Fibroblast of lung (primary cell): ENCODE measurements around the gene PAPOLG. TPM values are rescaled to one million over a fixed set of nuclear protein-coding genes. Genes with fewer than 3 reads are reported as not detected.

Experiments used
- DNase-seq, 2 donors: peaks; one replicate each; pipeline versions ENCODE4 v3.0.0 to v3.0.0-alpha.2; 2010; ENCODE audit warnings: low read depth in 2 of 2
- H2AFZ ChIP-seq: 2 replicates; pipeline ENCODE4 v1.5.1; 2012; ENCODE audit warnings: low read length, control low read depth, inconsistent platforms
- H3K27ac ChIP-seq: 2 replicates; pipeline ENCODE4 v1.5.1; 2011; ENCODE audit warnings: low read length, control low read depth; ENCODE audit not compliant: insufficient read depth
- H3K27me3 ChIP-seq: 2 replicates; pipeline ENCODE4 v1.5.1; 2011; ENCODE audit warnings: mild to moderate bottlenecking, low read length; ENCODE audit not compliant: control insufficient read depth, insufficient read depth
- H3K36me3 ChIP-seq: 2 replicates; pipeline ENCODE4 v1.5.1; 2011; ENCODE audit warnings: low read length; ENCODE audit not compliant: control insufficient read depth, insufficient read depth
- H3K4me1 ChIP-seq: 2 replicates; pipeline ENCODE4 v1.5.1; 2011; ENCODE audit warnings: low read length; ENCODE audit not compliant: control insufficient read depth, insufficient read depth; ENCODE audit errors: extremely low read depth
- H3K4me2 ChIP-seq: 2 replicates; pipeline ENCODE4 v1.5.1; 2011; ENCODE audit warnings: low read length, control low read depth; ENCODE audit not compliant: insufficient read depth; ENCODE audit errors: extremely low read depth
- H3K4me3 ChIP-seq, 4 experiments: fragments of 200-600 bp in 1 of 4; sonication (generic) in 1 of 4; replicated peaks in 1 of 4; 2 replicates each; pipeline ENCODE4 v1.5.1; 2011 to 2016; ENCODE audit warnings: low read length in 4 of 4, low read depth in 3 of 4, mild to moderate bottlenecking in 3 of 4, control low read depth in 2 of 4, inconsistent platforms in 1 of 4, mixed read lengths in 1 of 4; ENCODE audit not compliant: insufficient read depth in 1 of 4; ENCODE audit errors: control extremely low read depth in 1 of 4
- H3K79me2 ChIP-seq: 2 replicates; pipeline ENCODE4 v1.5.1; 2012; ENCODE audit warnings: mild to moderate bottlenecking, low read length, inconsistent platforms; ENCODE audit not compliant: control insufficient read depth, insufficient read depth
- H3K9ac ChIP-seq: 2 replicates; pipeline ENCODE4 v1.5.1; 2011; ENCODE audit warnings: mild to moderate bottlenecking, low read length, control low read depth; ENCODE audit not compliant: insufficient read depth
- H3K9me3 ChIP-seq: 2 replicates; pipeline ENCODE4 v1.5.1; 2012; ENCODE audit warnings: low read depth, low read length; ENCODE audit not compliant: control insufficient read depth, insufficient read depth
- H4K20me1 ChIP-seq: 2 replicates; pipeline ENCODE4 v1.5.1; 2011; ENCODE audit warnings: low read length; ENCODE audit not compliant: control insufficient read depth, insufficient read depth; ENCODE audit errors: extremely low read depth
- CTCF ChIP-seq, 2 donors: IDR thresholded peaks in 1 of 2; conservative IDR thresholded peaks in 1 of 2; 1 replicate in 1 of 2; 2 replicates in 1 of 2; pipeline ENCODE4 v1.5.1; 2011 to 2012; ENCODE audit warnings: low read length in 2 of 2, control low read depth in 1 of 2, inconsistent platforms in 1 of 2, low read depth in 1 of 2, mild to moderate bottlenecking in 1 of 2
- EZH2 ChIP-seq: IDR thresholded peaks from 2 replicates; pipeline ENCODE4 v1.5.1; 2012; ENCODE audit warnings: low read length, control low read depth, mild to moderate bottlenecking; ENCODE audit errors: missing control alignments
- polyA plus RNA-seq, 2 donors: library from polyadenylated mRNA; depleted of rRNA in 1 of 2; stranded (reverse) in 1 of 2; unstranded in 1 of 2; fragments of >200 nt; gene quantifications; 2 replicates each; pipeline ENCODE4 v1.2.1, GENCODE V29; 2011 to 2012; ENCODE audit warnings: missing spikeins in 1 of 2
- total RNA-seq: library from RNA; depleted of rRNA; stranded (reverse); fragments of >200 nt; gene quantifications from 2 replicates; pipeline ENCODE4 v1.2.1, GENCODE V29; 2014

The PAPOLG gene
- total and polyA plus RNA-seq, 2 donors (not counting 1 experiment from before 2014, with no cell fraction given) = 11.2 to 11.9 TPM

- no peak overlapping the region for H3K4me3 ChIP-seq
- no peak overlapping the region for H3K9ac ChIP-seq
- no peaks in the 10 kb centered on the region for H4K20me1 ChIP-seq
- H3K79me2 ChIP-seq = no peaks in the 10 kb centered on the region
- no peak overlapping the region for H2AFZ ChIP-seq
- H3K4me1 ChIP-seq = no peaks in the 10 kb centered on the region
- DNase-seq = no peak
- H3K36me3 ChIP-seq = no peaks in the 10 kb centered on the region
- H3K9me3 ChIP-seq = no peaks in the 10 kb centered on the region
- no peak overlapping the region for H3K4me2 ChIP-seq
- H3K27ac ChIP-seq = no peak overlapping the region
- H3K27me3 ChIP-seq = no peaks in the 10 kb centered on the region
- TF ChIP-seq CTCF (conservative IDR thresholded peaks at IDR 0.05 in 1 of 2, IDR thresholded peaks at IDR 0.05 in 1 of 2; ENCODE audit: low read depth in 1 of 2, low read length in 2 of 2) (no peak), EZH2 (no peak)
These were observed 88.0 kb downstream of the PAPOLG start for GRCh38 chr2:60844105-60844504.

- TF ChIP-seq CTCF (conservative IDR thresholded peaks at IDR 0.05 in 1 of 2, IDR thresholded peaks at IDR 0.05 in 1 of 2; ENCODE audit: low read depth in 1 of 2, low read length in 2 of 2) (no peak), EZH2 (no peak)
- Histone ChIP-seq H3K9me3 (no peaks in the 10 kb centered on the region), H3K4me3 (no peak overlapping the region), H3K4me1 (no peaks in the 10 kb centered on the region), H3K36me3 (no peaks in the 10 kb centered on the region), H2AFZ (no peak overlapping the region), H3K27ac (no peak overlapping the region), H3K4me2 (no peak overlapping the region), H3K27me3 (no peaks in the 10 kb centered on the region), H4K20me1 (no peaks in the 10 kb centered on the region), H3K9ac (no peak overlapping the region), H3K79me2 (no peaks in the 10 kb centered on the region)
- no peak for DNase-seq
These were observed 91.8 kb downstream of the PAPOLG start for GRCh38 chr2:60847854-60848253.

Other genes with a start within 250 kb of the PAPOLG start
- under 0.01 and 0.17 TPM in 2 replicates for gene BCL11A, start 202.6 kb upstream of the PAPOLG start, total RNA-seq
- gene BCL11A, start 202.6 kb upstream of the PAPOLG start, polyA plus RNA-seq = 0.09 TPM in 1 of 2 replicates, not detected in the other
- 2.3 and 2.8 TPM in 2 replicates for gene REL, start 125.3 kb downstream of the PAPOLG start, total RNA-seq
- 1.9 and 2.0 TPM in 2 replicates for gene REL, start 125.3 kb downstream of the PAPOLG start, polyA plus RNA-seq